Breast epithelium (tissue), 4 donors: ENCODE results near the gene PCP2. TPM values are rescaled to one million over a fixed set of nuclear protein-coding genes. Genes with fewer than 3 reads are reported as not detected.
"Not testable (repeated sequence)": the region's sequence is repeated elsewhere in the genome, so short reads cannot be mapped to it uniquely, and the experiment has no call there.

Experiments
- DNase-seq, 2 donors: peaks; one replicate each; pipeline ENCODE4 v3.0.0-alpha.2; 2019; ENCODE audit warnings: low spot score in 2 of 2
- H3K27ac ChIP-seq, 2 donors: fragments of 200-600 bp; sonication (generic) in 1 of 2; one replicate each; pipeline ENCODE4 v1.5.1; 2016 to 2019; ENCODE audit warnings: mild to moderate bottlenecking in 1 of 2
- H3K27me3 ChIP-seq, 2 donors: fragments of 200-600 bp; sonication (generic) in 1 of 2; one replicate each; pipeline versions ENCODE4 v1.5.1 to v1.6.0; 2017 to 2019; ENCODE audit warnings: control low read depth in 1 of 2, mild to moderate bottlenecking in 1 of 2
- H3K36me3 ChIP-seq: fragments of 200-600 bp; one replicate; pipeline ENCODE4 v1.5.1; 2019
- H3K4me1 ChIP-seq, 2 donors: fragments of 200-600 bp; sonication (generic); one replicate each; pipeline ENCODE4 v1.5.1; 2016 to 2019; ENCODE audit warnings: control low read depth in 1 of 2
- H3K4me3 ChIP-seq, 3 donors: fragments of 200-600 bp; sonication (generic); 1 replicate in 2 of 3; 2 replicates in 1 of 3; pipeline ENCODE4 v1.5.1; 2016 to 2019; ENCODE audit warnings: mild to moderate bottlenecking in 3 of 3, moderate library complexity in 2 of 3
- H3K9me3 ChIP-seq, 2 donors: fragments of 200-600 bp; sonication (generic) in 1 of 2; one replicate each; pipeline ENCODE4 v1.5.1; 2016 to 2019; ENCODE audit warnings: control low read depth in 1 of 2
- POLR2A ChIP-seq: fragments of 450-650 bp; IDR thresholded peaks from one replicate; pipeline ENCODE4 v1.6.1; 2016; ENCODE audit warnings: antibody characterized with exemption, mild to moderate bottlenecking, moderate library complexity
- POLR2AphosphoS5 ChIP-seq, 3 donors: sonication (generic); formaldehyde crosslinking; IDR thresholded peaks; one replicate each; pipeline ENCODE4 v1.6.1; 2017; ENCODE audit warnings: antibody characterized with exemption in 3 of 3
- intact Hi-C: fragments of 100-400 bp; cut with DNase I; formaldehyde crosslinking; loops from one replicate; pipeline ENCODE4 v1.15.1; 2023; ENCODE audit warnings: low total_unique reads
- total RNA-seq, 3 donors: library from RNA; depleted of rRNA; stranded (reverse); fragments of >200 nt; gene quantifications; one replicate each; pipeline ENCODE4 v1.1.0, GENCODE V29; 2016
- TF ChIP-seq, protein P1 (sequence below), 3 donors: fragments of 450-650 bp; IDR thresholded peaks; one replicate each; pipeline ENCODE4 v1.5.1; 2016 to 2017; ENCODE audit warnings: antibody characterized with exemption in 3 of 3, mild to moderate bottlenecking in 3 of 3, moderate library complexity in 3 of 3

PCP2 gene
- total RNA-seq, 3 donors from 2014 or later: 4.9 to 6.7 TPM; not detected in 1

DNA sequence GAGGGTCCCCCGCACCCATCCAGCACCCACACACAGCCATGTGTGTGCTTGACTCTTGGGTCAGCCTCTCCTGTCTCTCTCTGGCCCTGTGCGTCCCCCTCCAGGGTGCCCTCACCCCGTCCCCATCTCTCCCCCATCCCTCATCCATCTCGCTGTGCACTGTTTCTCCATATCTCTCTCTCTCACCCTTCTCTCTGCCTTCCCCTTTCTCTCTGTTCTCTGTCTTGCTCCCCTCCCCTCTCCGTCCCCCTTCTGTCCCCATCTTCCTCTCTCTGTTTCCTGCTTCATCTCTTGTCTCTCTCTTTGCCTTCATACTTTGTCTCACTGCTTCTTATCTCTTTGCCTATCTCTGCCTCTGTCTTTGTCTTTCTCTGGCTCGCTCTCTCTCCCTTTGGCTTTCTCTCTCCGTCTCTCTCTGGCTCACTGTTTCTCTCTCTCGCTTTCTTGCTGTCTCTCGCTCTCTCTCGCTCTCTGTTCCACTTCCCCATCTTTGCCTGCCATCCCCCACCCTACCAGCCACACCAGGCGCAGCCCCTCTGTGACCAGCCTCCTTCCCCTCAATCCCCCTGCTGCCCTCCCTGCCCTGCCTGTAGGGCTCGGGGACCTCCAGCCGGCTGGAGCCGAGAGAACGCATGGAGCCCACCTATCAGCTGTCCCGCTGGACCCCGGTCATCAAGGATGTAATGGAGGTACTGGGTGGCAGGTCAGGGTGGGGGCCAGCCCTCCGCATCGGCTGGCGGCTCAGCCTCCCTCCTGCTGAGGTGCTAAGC is 12.3 kb upstream of the PCP2 start:
- Histone ChIP-seq H3K4me3 (no peak overlapping the region), H3K4me1 (no peaks in the 10 kb centered on the region), H3K27me3 (no peaks in the 10 kb centered on the region), H3K27ac (no peak overlapping the region), H3K9me3 (no peaks in the 10 kb centered on the region), H3K36me3 (no peaks in the 10 kb centered on the region)
- intact Hi-C loops: no loop called here
- no peak for TF ChIP-seq POLR2A
- TF ChIP-seq POLR2AphosphoS5 (IDR thresholded peaks at IDR 0.05): no peak
- TF ChIP-seq, protein P1, sequence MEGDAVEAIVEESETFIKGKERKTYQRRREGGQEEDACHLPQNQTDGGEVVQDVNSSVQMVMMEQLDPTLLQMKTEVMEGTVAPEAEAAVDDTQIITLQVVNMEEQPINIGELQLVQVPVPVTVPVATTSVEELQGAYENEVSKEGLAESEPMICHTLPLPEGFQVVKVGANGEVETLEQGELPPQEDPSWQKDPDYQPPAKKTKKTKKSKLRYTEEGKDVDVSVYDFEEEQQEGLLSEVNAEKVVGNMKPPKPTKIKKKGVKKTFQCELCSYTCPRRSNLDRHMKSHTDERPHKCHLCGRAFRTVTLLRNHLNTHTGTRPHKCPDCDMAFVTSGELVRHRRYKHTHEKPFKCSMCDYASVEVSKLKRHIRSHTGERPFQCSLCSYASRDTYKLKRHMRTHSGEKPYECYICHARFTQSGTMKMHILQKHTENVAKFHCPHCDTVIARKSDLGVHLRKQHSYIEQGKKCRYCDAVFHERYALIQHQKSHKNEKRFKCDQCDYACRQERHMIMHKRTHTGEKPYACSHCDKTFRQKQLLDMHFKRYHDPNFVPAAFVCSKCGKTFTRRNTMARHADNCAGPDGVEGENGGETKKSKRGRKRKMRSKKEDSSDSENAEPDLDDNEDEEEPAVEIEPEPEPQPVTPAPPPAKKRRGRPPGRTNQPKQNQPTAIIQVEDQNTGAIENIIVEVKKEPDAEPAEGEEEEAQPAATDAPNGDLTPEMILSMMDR (IDR thresholded peaks at IDR 0.05): no peak
- no peak for DNase-seq

DNA sequence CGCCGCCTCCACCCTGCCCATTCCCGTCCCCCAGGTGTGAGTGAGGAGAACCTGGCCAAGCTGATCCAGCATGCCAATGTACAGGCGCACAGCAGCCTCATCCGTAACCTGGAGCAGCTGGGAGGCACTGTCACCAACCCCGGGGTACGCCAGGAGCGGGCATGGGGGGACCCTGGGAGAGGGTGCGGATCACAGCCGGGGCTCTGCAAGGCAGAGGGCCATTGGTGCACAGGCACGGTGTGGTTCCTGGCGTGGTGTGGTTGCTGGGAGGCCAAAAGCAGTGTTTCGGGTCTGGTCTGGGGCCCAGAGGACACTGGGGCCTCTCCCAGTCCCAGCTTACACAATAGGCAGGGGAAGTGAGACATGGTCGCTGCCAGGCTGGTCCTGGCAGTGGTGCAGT is 11.6 kb upstream of the PCP2 start:
- Histone ChIP-seq H3K27me3 (no peaks in the 10 kb centered on the region), H3K27ac (no peak overlapping the region)
- TF ChIP-seq, protein P1 (IDR thresholded peaks at IDR 0.05): no peak
- TF ChIP-seq POLR2A: no peak
- no peak for TF ChIP-seq POLR2AphosphoS5 (IDR thresholded peaks at IDR 0.05)

DNA sequence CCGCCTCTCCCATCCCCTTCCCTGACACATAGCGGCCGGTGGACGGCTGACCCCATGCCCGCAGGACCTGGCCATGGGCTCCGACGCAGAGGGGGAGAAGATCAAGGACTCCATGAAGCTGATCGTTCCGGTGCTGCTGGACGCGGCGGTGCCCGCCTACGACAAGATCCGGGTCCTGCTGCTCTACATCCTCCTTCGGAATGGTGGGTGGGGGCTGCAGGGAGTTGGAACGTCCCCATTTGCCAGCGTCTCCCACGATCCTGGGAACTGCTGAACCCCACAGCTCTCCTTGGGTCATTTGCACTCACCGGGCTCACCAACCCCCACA is 11.0 kb upstream of the PCP2 start:
- intact Hi-C loops: no loop called here
- Histone ChIP-seq H3K4me1 (no peaks in the 10 kb centered on the region), H3K36me3 (no peaks in the 10 kb centered on the region), H3K9me3 (no peaks in the 10 kb centered on the region), H3K27me3 (no peaks in the 10 kb centered on the region), H3K27ac (no peak overlapping the region), H3K4me3 (no peak overlapping the region)
- no peak for DNase-seq
- TF ChIP-seq POLR2A (no peak), POLR2AphosphoS5 (IDR thresholded peaks at IDR 0.05) (no peak)
- TF ChIP-seq, protein P1 (IDR thresholded peaks at IDR 0.05): no peak

More for the DNA sequence above, 11.6 kb upstream of the PCP2 start:
- H3K36me3 ChIP-seq: no peaks in the 10 kb centered on the region
- no peaks in the 10 kb centered on the region for H3K9me3 ChIP-seq
- no peaks in the 10 kb centered on the region for H3K4me1 ChIP-seq
- intact Hi-C loops: no loop called here
- no peak for DNase-seq
- no peak overlapping the region for H3K4me3 ChIP-seq

DNA sequence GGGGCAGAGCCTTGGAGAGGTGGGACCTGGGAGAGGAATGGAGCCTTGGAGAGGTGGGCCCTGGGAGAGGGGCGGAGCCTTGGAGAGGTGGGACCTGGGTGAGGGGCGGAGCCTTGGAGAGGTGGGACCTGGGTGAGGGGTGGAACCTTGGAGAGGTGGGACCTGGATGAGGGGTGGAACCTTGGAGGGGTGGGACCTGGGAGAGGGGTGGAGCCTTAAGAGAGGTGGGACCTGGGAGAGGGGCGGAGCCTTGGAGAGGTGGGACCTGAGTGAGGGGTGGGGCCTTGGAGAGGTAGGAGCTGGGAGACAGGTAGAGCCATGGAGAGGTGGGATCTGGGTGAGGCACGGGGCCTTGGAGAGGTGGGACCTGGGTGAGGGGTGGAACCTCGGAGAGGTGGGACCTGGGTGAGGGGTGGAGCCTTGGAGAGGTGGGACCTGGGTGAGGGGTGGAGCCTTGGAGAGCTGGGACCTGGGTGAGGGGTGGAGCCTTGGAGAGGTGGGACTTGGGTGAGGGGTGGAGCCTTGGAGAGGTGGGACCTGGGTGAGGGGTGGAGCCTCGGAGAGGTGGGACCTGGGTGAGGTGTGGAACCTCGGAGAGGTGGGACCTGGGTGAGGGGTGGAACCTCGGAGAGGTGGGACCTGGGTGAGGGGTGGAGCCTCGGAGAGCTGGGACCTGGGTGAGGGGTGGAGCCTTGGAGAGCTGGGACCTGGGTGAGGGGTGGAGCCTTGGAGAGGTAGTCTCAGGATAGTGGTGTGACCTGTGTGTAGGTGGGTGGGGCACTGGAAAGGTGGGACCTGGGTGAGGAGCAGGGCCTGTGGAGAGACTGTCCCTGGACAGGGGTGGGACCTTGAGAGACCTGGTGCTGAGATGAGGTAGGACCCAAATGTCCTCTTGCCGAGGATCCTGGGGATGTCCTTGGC is 10.4 kb upstream of the PCP2 start:
- H3K36me3 ChIP-seq, H3K27ac ChIP-seq, H3K27me3 ChIP-seq, H3K4me3 ChIP-seq, DNase-seq, H3K9me3 ChIP-seq, intact Hi-C loops, H3K4me1 ChIP-seq: not testable (repeated sequence)

DNA sequence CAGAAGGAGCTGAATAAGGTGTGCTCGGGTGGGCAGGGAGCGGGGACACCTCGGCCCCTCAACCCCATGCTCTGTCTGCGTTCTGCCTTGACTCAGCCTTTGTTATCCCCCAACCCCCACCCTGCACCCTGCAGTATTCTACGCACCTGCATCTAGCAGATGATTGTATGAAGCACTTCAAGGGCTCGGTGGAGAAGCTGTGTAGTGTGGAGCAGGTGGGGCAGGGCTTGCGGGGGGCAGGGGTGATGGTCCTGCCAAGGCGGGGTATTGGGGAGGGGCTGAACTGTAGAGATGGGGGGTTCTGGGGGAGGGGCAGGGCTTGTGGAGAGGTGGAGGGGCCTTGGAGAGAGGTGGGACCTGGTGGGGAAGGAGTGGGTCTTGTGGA is 9.5 kb upstream of the PCP2 start:
- Histone ChIP-seq H3K27ac (no peak overlapping the region), H3K4me1 (no peaks in the 10 kb centered on the region), H3K9me3 (no peaks in the 10 kb centered on the region), H3K4me3 (no peak overlapping the region), H3K27me3 (no peaks in the 10 kb centered on the region), H3K36me3 (no peaks in the 10 kb centered on the region)
- TF ChIP-seq POLR2A (no peak), POLR2AphosphoS5 (IDR thresholded peaks at IDR 0.05) (no peak)
- TF ChIP-seq, protein P1 (IDR thresholded peaks at IDR 0.05): no peak
- no peak for DNase-seq
- intact Hi-C loops: no loop called here
